SJSA1 (cell line): Measurements from ENCODE around the gene CXCL11. TPM values are rescaled to one million over a fixed set of nuclear protein-coding genes. Genes with fewer than 3 reads are reported as not detected.
A peak's percentile ranks its signal among the peaks of the same experiment; 100 is the strongest.

Source experiments
- DNase-seq, 2 experiments: peaks; one replicate each; pipeline ENCODE4 v3.0.0-alpha.2; 2015 to 2020; ENCODE audit warnings: low spot score in 2 of 2, low read depth in 1 of 2
- H3K27ac ChIP-seq: fragments of 250-450 bp; sonication (Bioruptor Pico); 2 replicates; pipeline ENCODE4 v1.5.1; 2020; ENCODE audit warnings: mild to moderate bottlenecking, moderate library complexity
- H3K27me3 ChIP-seq: fragments of 250-450 bp; sonication (Bioruptor Pico); replicated peaks from 2 replicates; pipeline ENCODE4 v1.5.1; 2020; ENCODE audit warnings: mild to moderate bottlenecking, moderate library complexity
- H3K36me3 ChIP-seq: fragments of 250-450 bp; sonication (Bioruptor Pico); 2 replicates; pipeline ENCODE4 v1.5.1; 2020; ENCODE audit warnings: mild to moderate bottlenecking
- H3K4me1 ChIP-seq: fragments of 250-450 bp; sonication (Bioruptor Pico); replicated peaks from 2 replicates; pipeline ENCODE4 v1.6.1; 2021; ENCODE audit warnings: mild to moderate bottlenecking
- H3K4me3 ChIP-seq: fragments of 250-450 bp; sonication (Bioruptor Pico); 2 replicates; pipeline ENCODE4 v1.5.1; 2020; ENCODE audit warnings: mild to moderate bottlenecking
- H3K9me3 ChIP-seq: fragments of 250-450 bp; sonication (Bioruptor Pico); replicated peaks from 2 replicates; pipeline ENCODE4 v1.5.1; 2020; ENCODE audit warnings: mild to moderate bottlenecking
- total RNA-seq: library from RNA; depleted of rRNA; stranded (reverse); fragments of >200 nt; shearing (Covaris generic); gene quantifications from 2 replicates; pipeline ENCODE4 v1.2.3, GENCODE V29; 2014; rRNA removed

CXCL11 gene
- not detected in 2 replicates for total RNA-seq

- H3K9me3 ChIP-seq, result no peaks in the 10 kb centered on the region
- DNase-seq, result no peak
- H3K4me1 ChIP-seq, result no peaks in the 10 kb centered on the region
- no peak within 1 kb of the TSS for H3K27ac ChIP-seq
- H3K27me3 ChIP-seq, result no peaks in the 10 kb centered on the region
- no peak within 1 kb of the TSS for H3K4me3 ChIP-seq
- H3K36me3 ChIP-seq, result no peaks in the 10 kb centered on the region
Observed at GRCh38 chr4:76035799-76036380, at the start of gene CXCL11. Gene CXCL11 (minus strand): TSS chr4:76036070. CDS start chr4:76035987, 83 bp downstream.

GRCh38 chr4:76084542-76084941 is 48.7 kb upstream of the CXCL11 start:
- Histone ChIP-seq H3K36me3 (no peaks in the 10 kb centered on the region), H3K27ac (no peak overlapping the region), H3K4me1 (peaks cover 5% of the 10 kb centered on the region; the same call in 1 of the 2 replicates), H3K27me3 (no peaks in the 10 kb centered on the region), H3K9me3 (no peaks in the 10 kb centered on the region), H3K4me3 (no peak overlapping the region)
- DNase-seq, result no peak

GRCh38 chr4:76083386-76083988 is 47.6 kb upstream of the CXCL11 start:
- DNase-seq, result no peak
- no peak overlapping the region for H3K27ac ChIP-seq

GRCh38 chr4:76078033-76078613 is 42.3 kb upstream of the CXCL11 start:
- no peak overlapping the region for H3K27ac ChIP-seq
- H3K4me3 ChIP-seq, result no peak overlapping the region
- no peaks in the 10 kb centered on the region; the same call in 1 of the 2 replicates for H3K27me3 ChIP-seq
- no peaks in the 10 kb centered on the region for H3K9me3 ChIP-seq
- no peaks in the 10 kb centered on the region; the same call in 1 of the 2 replicates for H3K4me1 ChIP-seq
- no peaks in the 10 kb centered on the region for H3K36me3 ChIP-seq
- DNase-seq, result no peak

More at GRCh38 chr4:76083386-76083988, 47.6 kb upstream of the CXCL11 start:
- no peak overlapping the region for H3K4me3 ChIP-seq
- H3K4me1 ChIP-seq, result peaks cover 5% of the 10 kb centered on the region; the same call in 1 of the 2 replicates
- no peaks in the 10 kb centered on the region for H3K9me3 ChIP-seq
- no peaks in the 10 kb centered on the region for H3K36me3 ChIP-seq
- no peaks in the 10 kb centered on the region for H3K27me3 ChIP-seq

GRCh38 chr4:76074993-76075600 is 39.2 kb upstream of the CXCL11 start:
- Histone ChIP-seq H3K27me3 (no peaks in the 10 kb centered on the region; the same call in 1 of the 2 replicates), H3K9me3 (no peaks in the 10 kb centered on the region), H3K27ac (no peak overlapping the region), H3K4me3 (no peak overlapping the region), H3K36me3 (no peaks in the 10 kb centered on the region), H3K4me1 (no peaks in the 10 kb centered on the region; the same call in 1 of the 2 replicates)
- no peak for DNase-seq

DNA sequence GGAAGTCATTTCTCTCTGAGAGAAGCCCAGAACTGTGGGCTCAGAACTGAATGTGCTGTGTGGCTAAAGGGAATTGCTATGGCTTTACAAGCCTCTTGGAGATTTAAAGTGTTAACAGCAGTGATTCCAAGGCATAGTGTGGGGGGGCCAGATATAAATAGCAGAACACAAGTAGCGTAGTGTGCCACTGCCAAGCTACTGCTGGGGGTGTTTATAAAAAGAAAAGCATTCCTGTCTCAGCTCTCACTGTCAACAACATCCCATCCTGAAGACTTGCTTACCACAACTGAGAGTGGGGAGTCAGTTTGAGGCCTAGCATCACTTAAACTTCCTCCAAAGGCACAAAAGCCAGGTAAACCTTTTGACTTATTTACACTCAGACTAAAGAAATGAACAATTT is 38.6 kb upstream of the CXCL11 start, which contains the start of gene ART3:
ART3 (plus strand) TSS at position 242 of the 400 bp plus-strand sequence. CDS start 1,181 bp downstream, outside the sequence.
- Histone ChIP-seq H3K36me3 (no peaks in the 10 kb centered on the region), H3K4me3 (no peak within 1 kb of the TSS), H3K4me1 (no peaks in the 10 kb centered on the region; the same call in 1 of the 2 replicates), H3K27me3 (no peaks in the 10 kb centered on the region; the same call in 1 of the 2 replicates), H3K9me3 (no peaks in the 10 kb centered on the region), H3K27ac (no peak within 1 kb of the TSS)
- DNase-seq, result no peak

DNA sequence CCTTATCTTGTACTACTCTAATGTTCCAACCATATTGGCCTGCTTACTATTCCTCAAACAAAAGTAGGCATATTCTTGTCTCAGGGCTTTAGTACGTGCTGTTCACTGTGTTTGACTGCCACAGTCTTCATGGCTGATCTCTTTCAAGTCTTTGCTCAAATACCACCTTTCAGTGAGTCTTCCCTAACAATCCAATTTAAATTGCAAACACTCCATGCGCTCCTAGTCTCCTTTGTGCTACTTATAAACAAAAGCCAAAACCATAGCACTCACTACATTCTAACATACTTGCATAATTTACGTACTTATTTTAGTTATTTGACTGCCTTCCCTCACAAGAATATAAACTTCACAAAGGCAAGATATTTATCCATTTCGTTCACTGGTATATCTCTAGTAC is 36.9 kb upstream of the CXCL11 start:
- no peak overlapping the region for H3K4me3 ChIP-seq
- no peaks in the 10 kb centered on the region for H3K36me3 ChIP-seq
- H3K27me3 ChIP-seq, result no peaks in the 10 kb centered on the region; the same call in 1 of the 2 replicates
- no peaks in the 10 kb centered on the region for H3K9me3 ChIP-seq
- H3K4me1 ChIP-seq, result no peaks in the 10 kb centered on the region; the same call in 1 of the 2 replicates
- DNase-seq, result no peak
- no peak overlapping the region for H3K27ac ChIP-seq

GRCh38 chr4:76067652-76068286 is 31.9 kb upstream of the CXCL11 start:
- Histone ChIP-seq H3K27me3 (no peaks in the 10 kb centered on the region), H3K27ac (no peak overlapping the region), H3K36me3 (no peaks in the 10 kb centered on the region), H3K9me3 (no peaks in the 10 kb centered on the region), H3K4me3 (no peak overlapping the region), H3K4me1 (no peaks in the 10 kb centered on the region)
- DNase-seq, result peak; percentile 53 to 72

DNA sequence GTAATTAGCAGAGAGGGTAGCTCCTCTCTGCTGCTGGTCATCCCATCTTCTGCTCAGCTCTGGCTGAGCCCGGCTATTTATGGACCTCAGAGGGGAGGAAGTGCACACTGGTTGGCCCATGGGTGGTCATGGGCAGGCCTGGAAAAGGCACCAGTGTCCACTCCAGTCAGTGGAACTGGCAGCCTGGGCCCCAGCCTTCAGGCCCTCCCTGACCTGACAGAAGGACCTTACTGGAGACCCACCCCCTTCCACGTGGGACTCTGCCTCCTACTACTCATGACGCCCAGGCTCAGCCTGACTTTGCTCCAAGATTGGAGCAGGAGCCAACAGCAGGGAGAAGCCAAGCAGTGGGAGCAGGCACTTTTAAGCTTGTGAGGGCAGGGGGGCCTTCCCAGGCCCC is 30.7 kb upstream of the CXCL11 start:
- no peaks in the 10 kb centered on the region for H3K4me1 ChIP-seq
- H3K9me3 ChIP-seq, result no peaks in the 10 kb centered on the region

DNA sequence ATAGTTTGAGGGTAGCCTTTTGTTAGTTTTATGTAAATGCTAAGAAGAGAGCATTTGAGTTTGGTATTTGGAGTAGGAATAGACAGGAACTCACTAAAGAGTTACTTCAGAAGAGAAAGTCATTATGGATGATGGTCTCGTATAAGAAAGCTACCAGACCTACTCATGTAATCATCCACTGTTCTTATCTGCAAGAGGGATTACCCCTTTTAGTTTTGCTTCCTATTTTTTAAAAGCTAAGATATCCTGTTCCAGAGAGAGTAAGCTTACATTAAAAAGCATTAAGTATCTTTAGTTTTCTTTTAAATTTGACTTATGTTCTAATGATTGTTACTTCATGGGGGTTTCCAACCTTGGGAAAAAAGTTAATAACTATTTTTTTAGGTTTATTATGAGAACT is 26.1 kb upstream of the CXCL11 start:
- no peaks in the 10 kb centered on the region for H3K36me3 ChIP-seq
- no peak overlapping the region for H3K4me3 ChIP-seq
- DNase-seq, result no peak
- H3K9me3 ChIP-seq, result no peaks in the 10 kb centered on the region
- no peak overlapping the region for H3K27ac ChIP-seq
- H3K27me3 ChIP-seq, result peaks cover 22% of the 10 kb centered on the region; the same call in 1 of the 2 replicates
- H3K4me1 ChIP-seq, result no peaks in the 10 kb centered on the region

More for the DNA sequence above, 30.7 kb upstream of the CXCL11 start:
- no peaks in the 10 kb centered on the region for H3K36me3 ChIP-seq
- DNase-seq, result no peak
- no peaks in the 10 kb centered on the region for H3K27me3 ChIP-seq
- H3K4me3 ChIP-seq, result no peak overlapping the region
- H3K27ac ChIP-seq, result no peak overlapping the region

DNA sequence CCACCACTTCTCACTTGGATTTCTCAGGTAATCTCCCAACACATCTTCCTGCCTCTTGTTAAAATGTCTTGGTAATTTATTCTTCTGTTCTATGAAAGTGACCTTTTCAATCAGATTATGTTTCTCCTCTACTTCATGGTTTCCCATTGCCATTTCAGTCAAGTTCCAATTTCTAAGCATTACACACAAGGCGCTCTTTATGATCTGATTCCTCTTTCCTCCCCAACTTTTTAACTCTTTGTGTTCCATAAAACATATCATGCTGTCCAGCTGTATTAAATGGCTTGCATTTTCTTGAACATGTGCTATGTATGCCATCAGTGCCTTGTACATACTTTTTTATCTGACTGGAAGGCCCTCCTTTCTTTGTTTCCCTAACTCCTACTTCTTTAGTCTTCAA is 25.6 kb upstream of the CXCL11 start:
- H3K4me3 ChIP-seq, result no peak overlapping the region
- H3K36me3 ChIP-seq, result no peaks in the 10 kb centered on the region
- no peak for DNase-seq
- H3K9me3 ChIP-seq, result no peaks in the 10 kb centered on the region
- no peaks in the 10 kb centered on the region for H3K4me1 ChIP-seq
- H3K27ac ChIP-seq, result no peak overlapping the region
- peaks cover 25% of the 10 kb centered on the region; the same call in 1 of the 2 replicates for H3K27me3 ChIP-seq

GRCh38 chr4:76060506-76060905 is 24.6 kb upstream of the CXCL11 start:
- DNase-seq, result no peak
- H3K36me3 ChIP-seq, result no peaks in the 10 kb centered on the region
- H3K4me3 ChIP-seq, result no peak overlapping the region
- no peaks in the 10 kb centered on the region for H3K4me1 ChIP-seq
- no peaks in the 10 kb centered on the region for H3K9me3 ChIP-seq
- peaks cover 31% of the 10 kb centered on the region for H3K27me3 ChIP-seq
- H3K27ac ChIP-seq, result no peak overlapping the region

GRCh38 chr4:76059750-76060149 is 23.9 kb upstream of the CXCL11 start:
- Histone ChIP-seq H3K27ac (no peak overlapping the region), H3K4me3 (no peak overlapping the region), H3K36me3 (no peaks in the 10 kb centered on the region), H3K4me1 (no peaks in the 10 kb centered on the region), H3K9me3 (no peaks in the 10 kb centered on the region), H3K27me3 (peaks cover 38% of the 10 kb centered on the region)
- no peak for DNase-seq
